Trophoblast cell (in vitro differentiated cells and primary cell): ENCODE measurements around the gene TLE2.

ENCODE experiments used
- DNase-seq, 2 donors: peaks; one replicate each; pipeline ENCODE4 v3.0.0-alpha.2; 2016
- H2AFZ ChIP-seq: 2 replicates; pipeline ENCODE4 v1.6.1; 2013; ENCODE audit warnings: low read length, moderate library complexity, mild to moderate bottlenecking; ENCODE audit not compliant: insufficient read depth, poor library complexity
- H2AK5ac ChIP-seq: 2 replicates; pipeline ENCODE4 v1.6.1; 2013; ENCODE audit warnings: mild to moderate bottlenecking, low read length
- H2BK120ac ChIP-seq: 2 replicates; pipeline ENCODE4 v1.6.1; 2013; ENCODE audit warnings: low read length, mild to moderate bottlenecking, moderate library complexity; ENCODE audit not compliant: insufficient read depth, poor library complexity
- H2BK12ac ChIP-seq: 2 replicates; pipeline ENCODE4 v1.6.1; 2013; ENCODE audit warnings: mild to moderate bottlenecking, low read length, moderate library complexity
- H2BK5ac ChIP-seq: 2 replicates; pipeline ENCODE4 v1.6.1; 2013; ENCODE audit warnings: low read length, low read depth, moderate library complexity, mild to moderate bottlenecking; ENCODE audit not compliant: poor library complexity
- H3K14ac ChIP-seq: 2 replicates; pipeline ENCODE4 v1.6.1; 2013; ENCODE audit warnings: mild to moderate bottlenecking, low read length
- H3K18ac ChIP-seq: 2 replicates; pipeline ENCODE4 v1.6.1; 2013; ENCODE audit warnings: mild to moderate bottlenecking, low read length
- H3K23ac ChIP-seq: 2 replicates; pipeline ENCODE4 v1.6.1; 2013; ENCODE audit warnings: low read length
- H3K27ac ChIP-seq: 2 replicates; pipeline ENCODE4 v1.5.1; 2013; ENCODE audit warnings: low read depth, mild to moderate bottlenecking, inconsistent platforms, low read length, moderate library complexity
- H3K27me3 ChIP-seq: 2 replicates; pipeline ENCODE4 v1.6.1; 2013; ENCODE audit warnings: inconsistent platforms, mild to moderate bottlenecking, low read length, moderate library complexity; ENCODE audit not compliant: insufficient read depth
- H3K36me3 ChIP-seq, 2 experiments: 1 replicate in 1 of 2; 2 replicates in 1 of 2; pipeline ENCODE4 v1.6.1; 2013; ENCODE audit warnings: low read length in 2 of 2, mild to moderate bottlenecking in 2 of 2, moderate library complexity in 1 of 2; ENCODE audit not compliant: insufficient read depth in 2 of 2, control insufficient read depth in 1 of 2
- H3K4ac ChIP-seq: 2 replicates; pipeline ENCODE4 v1.6.1; 2013; ENCODE audit warnings: low read depth, mild to moderate bottlenecking, low read length, moderate library complexity
- H3K4me1 ChIP-seq, 2 experiments: 1 replicate in 1 of 2; 2 replicates in 1 of 2; pipeline ENCODE4 v1.6.1; 2013; ENCODE audit warnings: low read length in 2 of 2, mild to moderate bottlenecking in 2 of 2, moderate library complexity in 1 of 2; ENCODE audit not compliant: insufficient read depth in 2 of 2, control insufficient read depth in 1 of 2
- H3K4me2 ChIP-seq: 2 replicates; pipeline ENCODE4 v1.6.1; 2013; ENCODE audit warnings: inconsistent platforms, mild to moderate bottlenecking, low read length, moderate library complexity
- H3K4me3 ChIP-seq: 2 replicates; pipeline ENCODE4 v1.5.1; 2013; ENCODE audit warnings: mild to moderate bottlenecking, low read depth, low read length, inconsistent platforms
- H3K79me1 ChIP-seq: one replicate; pipeline ENCODE4 v1.6.1; 2013; ENCODE audit warnings: low read length
- H3K79me2 ChIP-seq: 2 replicates; pipeline ENCODE4 v1.6.1; 2013; ENCODE audit warnings: low read length, mild to moderate bottlenecking; ENCODE audit not compliant: control insufficient read depth, insufficient read depth, poor library complexity
- H3K9ac ChIP-seq: 2 replicates; pipeline ENCODE4 v1.6.1; 2013; ENCODE audit warnings: mild to moderate bottlenecking, low read length
- H3K9me3 ChIP-seq: 2 replicates; pipeline ENCODE4 v1.6.1; 2013; ENCODE audit warnings: low read depth, mild to moderate bottlenecking, control low read depth, inconsistent platforms, low read length; ENCODE audit not compliant: insufficient read depth
- H4K12ac ChIP-seq: 2 replicates; pipeline ENCODE4 v1.6.1; 2013; ENCODE audit warnings: low read depth, mild to moderate bottlenecking, low read length, moderate library complexity
- H4K8ac ChIP-seq: 2 replicates; pipeline ENCODE4 v1.6.1; 2013; ENCODE audit warnings: low read depth, mild to moderate bottlenecking, low read length, moderate library complexity
- H4K91ac ChIP-seq: one replicate; pipeline ENCODE4 v1.6.1; 2013; ENCODE audit warnings: low read depth, mild to moderate bottlenecking, low read length, moderate library complexity
- WGBS: extraction: QIAGEN DNeasy Blood & Tissue Kit; methylation state at CpG from one replicate; pipeline ENCODE4 v1.1.7; 2013; ENCODE audit warnings: missing lambda C conversion rate; ENCODE audit not compliant: insufficient read length, insufficient coverage; ENCODE audit errors: extremely low coverage; 5-methylcytosine and 5-hydroxymethylcytosine counted together

TLE2 gene

GRCh38 chr19:3007975-3008374, 21.1 kb downstream of the TLE2 start:
- H2AFZ ChIP-seq: no peak overlapping the region
- H3K4ac ChIP-seq: no peak overlapping the region
- no peaks in the 10 kb centered on the region for H3K36me3 ChIP-seq
- no peak overlapping the region for H4K91ac ChIP-seq
- no peaks in the 10 kb centered on the region for H3K4me1 ChIP-seq
- H3K79me1 ChIP-seq: no peaks in the 10 kb centered on the region
- H3K4me3 ChIP-seq: no peak overlapping the region
- H3K9me3 ChIP-seq: peaks cover 2% of the 10 kb centered on the region
- no peak for DNase-seq
- no peak overlapping the region for H4K8ac ChIP-seq
- H2BK5ac ChIP-seq: no peak overlapping the region
- no peak overlapping the region for H4K12ac ChIP-seq
- no peak overlapping the region for H3K9ac ChIP-seq
- no peak overlapping the region for H3K18ac ChIP-seq
- no peak overlapping the region for H3K27ac ChIP-seq
- no peak overlapping the region for H3K14ac ChIP-seq
- no peak overlapping the region for H2BK120ac ChIP-seq
- no peak overlapping the region for H3K23ac ChIP-seq
- H3K79me2 ChIP-seq: no peaks in the 10 kb centered on the region
- no peak overlapping the region for H3K4me2 ChIP-seq
- H2AK5ac ChIP-seq: no peak overlapping the region
- no peak overlapping the region for H2BK12ac ChIP-seq
- no peaks in the 10 kb centered on the region for H3K27me3 ChIP-seq
- WGBS: no CpG with 5 or more reads among the region's 9 CpGs

GRCh38 chr19:3006075-3006767, 22.9 kb downstream of the TLE2 start:
- no peak overlapping the region for H3K9ac ChIP-seq
- H2AK5ac ChIP-seq: no peak overlapping the region
- no peak overlapping the region for H4K91ac ChIP-seq
- H3K4me1 ChIP-seq: no peaks in the 10 kb centered on the region
- DNase-seq: peak in 1 of 2 donors; percentile 23
- no peak overlapping the region for H3K18ac ChIP-seq
- H3K79me2 ChIP-seq: no peaks in the 10 kb centered on the region
- H3K23ac ChIP-seq: no peak overlapping the region
- no peak overlapping the region for H3K14ac ChIP-seq
- H3K27ac ChIP-seq: no peak overlapping the region
- H3K36me3 ChIP-seq: no peaks in the 10 kb centered on the region
- H2AFZ ChIP-seq: no peak overlapping the region
- H2BK12ac ChIP-seq: no peak overlapping the region
- peaks cover 2% of the 10 kb centered on the region for H3K9me3 ChIP-seq
- no peaks in the 10 kb centered on the region for H3K79me1 ChIP-seq
- no peak overlapping the region for H2BK120ac ChIP-seq
- H3K4me2 ChIP-seq: no peak overlapping the region
- no peak overlapping the region for H2BK5ac ChIP-seq
- H4K12ac ChIP-seq: no peak overlapping the region
- no peak overlapping the region for H4K8ac ChIP-seq
- no peak overlapping the region for H3K4me3 ChIP-seq
- H3K27me3 ChIP-seq: no peaks in the 10 kb centered on the region
- no peak overlapping the region for H3K4ac ChIP-seq
- no CpG with 5 or more reads among the region's 37 CpGs for WGBS

GRCh38 chr19:3005345-3005744, 23.7 kb downstream of the TLE2 start:
- no peak for DNase-seq
- Histone ChIP-seq H3K4me2 (no peak overlapping the region), H3K79me2 (no peaks in the 10 kb centered on the region), H4K91ac (no peak overlapping the region), H3K79me1 (no peaks in the 10 kb centered on the region), H3K4me1 (no peaks in the 10 kb centered on the region), H3K9ac (no peak overlapping the region), H3K27ac (no peak overlapping the region), H3K4me3 (no peak overlapping the region), H3K36me3 (no peaks in the 10 kb centered on the region), H2BK5ac (no peak overlapping the region), H4K8ac (no peak overlapping the region), H3K9me3 (peaks cover 2% of the 10 kb centered on the region), H2BK12ac (no peak overlapping the region), H3K14ac (no peak overlapping the region), H4K12ac (no peak overlapping the region), H3K4ac (no peak overlapping the region), H3K23ac (no peak overlapping the region), H3K27me3 (no peaks in the 10 kb centered on the region), H2BK120ac (no peak overlapping the region), H2AK5ac (no peak overlapping the region), H3K18ac (no peak overlapping the region), H2AFZ (no peak overlapping the region)
- no CpG with 5 or more reads among the region's 18 CpGs for WGBS

- Histone ChIP-seq H4K8ac (no peak overlapping the region), H3K79me1 (no peaks in the 10 kb centered on the region), H2AK5ac (no peak overlapping the region), H2BK120ac (no peak overlapping the region), H3K18ac (no peak overlapping the region), H3K4me1 (no peaks in the 10 kb centered on the region), H3K4me3 (no peak overlapping the region), H2BK5ac (no peak overlapping the region), H3K14ac (no peak overlapping the region), H3K23ac (no peak overlapping the region), H3K27me3 (no peaks in the 10 kb centered on the region), H3K4ac (no peak overlapping the region), H2AFZ (no peak overlapping the region), H4K12ac (no peak overlapping the region), H3K4me2 (no peak overlapping the region), H3K36me3 (no peaks in the 10 kb centered on the region), H2BK12ac (no peak overlapping the region), H3K79me2 (no peaks in the 10 kb centered on the region), H3K9me3 (peaks cover 2% of the 10 kb centered on the region), H3K9ac (no peak overlapping the region), H3K27ac (no peak overlapping the region), H4K91ac (no peak overlapping the region)
- WGBS: no CpG with 5 or more reads among the region's 4 CpGs
- no peak for DNase-seq
Observed at GRCh38 chr19:3004522-3004921, 24.6 kb downstream of the TLE2 start.
